Activated CD4-positive, CD25-positive, alpha-beta regulatory T cell treated with anti-CD3 and anti-CD28 coated beads, Interleukin-2, amount 50 U/mL, for 16 hours (primary cell): Measurements from ENCODE around the gene TACO1.
A peak's percentile ranks its signal among the peaks of the same experiment; 100 is the strongest.

ENCODE experiments used
- DNase-seq: peaks from one replicate; pipeline ENCODE4 v3.0.0-alpha.2; 2020; ENCODE audit warnings: low read depth, low spot score

TACO1 gene

GRCh38 chr17:63598281-63598680 lies 2.4 kb upstream of the TACO1 start:
- DNase-seq = no peak

- no peak for DNase-seq
These were observed 1.0 kb downstream of the TACO1 start for GRCh38 chr17:63601439-63602371.

- no peak for DNase-seq
These were observed 9.3 kb downstream of the TACO1 start for GRCh38 chr17:63609816-63610573.

GRCh38 chr17:63610854-63611253 lies 10.2 kb downstream of the TACO1 start:
- DNase-seq = no peak

- no peak for DNase-seq
These were observed 10.7 kb downstream of the TACO1 start for GRCh38 chr17:63611354-63611753.

- DNase-seq = no peak
These were observed 13.0 kb downstream of the TACO1 start for GRCh38 chr17:63613663-63614062.

- no peak for DNase-seq
These were observed 20.6 kb downstream of the TACO1 start for GRCh38 chr17:63621229-63621683.

GRCh38 chr17:63621684-63622573 lies 21.2 kb downstream of the TACO1 start, which contains the start of gene MAP3K3:
TSS of gene MAP3K3 (plus strand) at chr17:63622417. CDS start at chr17:63622760, 343 bp downstream.
- peak; percentile 96 for DNase-seq

GRCh38 chr17:63622574-63623390 lies 22.1 kb downstream of the TACO1 start:
- peak; percentile 44 for DNase-seq

- DNase-seq = no peak
These were observed 23.3 kb downstream of the TACO1 start for GRCh38 chr17:63623786-63624530.

- no peak for DNase-seq
These were observed 23.8 kb downstream of the TACO1 start for GRCh38 chr17:63624531-63624880.

GRCh38 chr17:63626551-63627180 lies 26.0 kb downstream of the TACO1 start:
- no peak for DNase-seq

GRCh38 chr17:63629627-63630026 lies 28.9 kb downstream of the TACO1 start:
- no peak for DNase-seq

- DNase-seq = no peak
These were observed 30.4 kb downstream of the TACO1 start for GRCh38 chr17:63631062-63631461.

GRCh38 chr17:63631626-63632025 lies 30.9 kb downstream of the TACO1 start:
- DNase-seq = no peak

GRCh38 chr17:63633742-63634141 lies 33.0 kb downstream of the TACO1 start:
- DNase-seq = no peak

GRCh38 chr17:63634163-63634562 lies 33.5 kb downstream of the TACO1 start:
- DNase-seq = no peak

GRCh38 chr17:63634816-63635215 lies 34.1 kb downstream of the TACO1 start:
- DNase-seq = no peak

GRCh38 chr17:63635290-63635689 lies 34.6 kb downstream of the TACO1 start:
- no peak for DNase-seq
